Endothelial cell of umbilical vein (primary cell): ENCODE measurements around the gene COL5A1. TPM values are rescaled to one million over a fixed set of nuclear protein-coding genes. Genes with fewer than 3 reads are reported as not detected.

Source experiments
- BruUV-seq: library from RNA; stranded (reverse); fragments of 400-500 nt; replicated peaks from 2 replicates; lab custom pipeline; 2021; lab: Mats Ljungman, UMichigan
- CTCF ChIA-PET: fragments of 300-600, 350-600 bp; sonication (Branson Sonifier 250); formaldehyde crosslinking; loops from one replicate; lab custom pipeline; 2021; ENCODE audit warnings: antibody characterized with exemption, inconsistent platforms; lab: Charles Lee
- POLR2A ChIA-PET: fragments of 300-600, 350-600 bp; sonication (Branson Sonifier 250); formaldehyde crosslinking; loops from one replicate; lab custom pipeline; 2021; ENCODE audit warnings: antibody characterized with exemption, inconsistent platforms; lab: Charles Lee
- DNase-seq: peaks from one replicate; pipeline ENCODE4 v3.0.0-alpha.2; 2011; ENCODE audit warnings: low read depth, low spot score
- FAIRE-seq: peaks from 2 replicates; lab custom pipeline; 2011; peaks lifted over from hg19 to GRCh38; lab: Jason Lieb, UNC
- H2AFZ ChIP-seq: 2 replicates; pipeline ENCODE4 v1.6.0; 2012; ENCODE audit warnings: low read depth, low read length, control low read depth, inconsistent platforms
- H3K27ac ChIP-seq: 2 replicates; pipeline ENCODE4 v1.5.1; 2011; ENCODE audit warnings: low read depth, mild to moderate bottlenecking, control low read depth, low read length, moderate library complexity; ENCODE audit not compliant: insufficient read depth
- H3K27me3 ChIP-seq, 2 experiments: 2 replicates each; pipeline versions ENCODE4 v1.6.0 to v1.6.1; 2011; ENCODE audit warnings: low read length in 2 of 2, mixed read lengths in 1 of 2; ENCODE audit not compliant: control insufficient read depth in 2 of 2, insufficient read depth in 2 of 2
- H3K36me3 ChIP-seq, 2 experiments: 2 replicates in 1 of 2; 3 replicates in 1 of 2; pipeline ENCODE4 v1.5.1; 2011; ENCODE audit warnings: low read length in 2 of 2, mild to moderate bottlenecking in 1 of 2, moderate library complexity in 1 of 2; ENCODE audit not compliant: control insufficient read depth in 2 of 2, insufficient read depth in 2 of 2; ENCODE audit errors: extremely low read depth in 1 of 2
- H3K4me1 ChIP-seq: 3 replicates; pipeline ENCODE4 v1.5.1; 2011; ENCODE audit warnings: mild to moderate bottlenecking, low read length; ENCODE audit not compliant: control insufficient read depth, insufficient read depth; ENCODE audit errors: extremely low read depth
- H3K4me2 ChIP-seq: 2 replicates; pipeline ENCODE4 v1.6.1; 2011; ENCODE audit warnings: low read length, control low read depth, mixed read lengths; ENCODE audit not compliant: insufficient read depth
- H3K4me3 ChIP-seq, 3 experiments: fragments of 200-600 bp in 1 of 3; sonication (generic), shearing (Covaris generic) in 1 of 3; replicated peaks in 1 of 3; 2 replicates each; pipeline ENCODE4 v1.5.1; 2011 to 2016; ENCODE audit warnings: control low read depth in 3 of 3, low read length in 3 of 3, mild to moderate bottlenecking in 2 of 3, inconsistent platforms in 1 of 3, low read depth in 1 of 3, moderate library complexity in 1 of 3; ENCODE audit not compliant: insufficient read depth in 1 of 3
- H3K79me2 ChIP-seq: 2 replicates; pipeline ENCODE4 v1.6.0; 2012; ENCODE audit warnings: low read length, inconsistent platforms; ENCODE audit not compliant: control insufficient read depth, insufficient read depth
- H3K9ac ChIP-seq: replicated peaks from 2 replicates; pipeline ENCODE3; 2011; ENCODE audit warnings: low read length, control low read depth; ENCODE audit not compliant: insufficient read depth; ENCODE audit errors: extremely low read depth
- H3K9me1 ChIP-seq: replicated peaks from 3 replicates; pipeline ENCODE4 v1.6.0; 2011; ENCODE audit warnings: mild to moderate bottlenecking, low read length; ENCODE audit not compliant: control insufficient read depth, insufficient read depth; ENCODE audit errors: extremely low read depth
- H3K9me3 ChIP-seq: replicated peaks from 2 replicates; pipeline ENCODE4 v1.5.1; 2012; ENCODE audit warnings: low read length, inconsistent platforms; ENCODE audit not compliant: control insufficient read depth, insufficient read depth
- H4K20me1 ChIP-seq: replicated peaks from 2 replicates; pipeline ENCODE3; 2011; ENCODE audit warnings: mild to moderate bottlenecking, low read length; ENCODE audit not compliant: control insufficient read depth, insufficient read depth; ENCODE audit errors: extremely low read depth
- CTCF ChIP-seq, 2 donors: IDR thresholded peaks; 1 replicate in 1 of 2; 2 replicates in 1 of 2; pipeline ENCODE4 v1.5.1; 2011; ENCODE audit warnings: low read length in 2 of 2, mild to moderate bottlenecking in 2 of 2, moderate library complexity in 2 of 2, control low read depth in 1 of 2, inconsistent platforms in 1 of 2, low read depth in 1 of 2; ENCODE audit not compliant: insufficient read depth in 1 of 2; ENCODE audit errors: extremely low read depth in 1 of 2
- EZH2 ChIP-seq: IDR thresholded peaks from 2 replicates; pipeline ENCODE4 v1.6.1; 2012; ENCODE audit warnings: borderline replicate concordance, low read depth, mild to moderate bottlenecking, moderate library complexity, low read length, inconsistent platforms; ENCODE audit not compliant: severe bottlenecking
- FOS ChIP-seq: IDR thresholded peaks from 2 replicates; pipeline ENCODE4 v1.6.1; 2011; ENCODE audit warnings: mild to moderate bottlenecking, low read length, moderate library complexity, borderline replicate concordance; ENCODE audit not compliant: insufficient read depth
- GATA2 ChIP-seq: IDR thresholded peaks from 2 replicates; pipeline ENCODE4 v1.7.0; 2011; ENCODE audit warnings: low read depth, mild to moderate bottlenecking, moderate library complexity, mixed read lengths, low read length; ENCODE audit not compliant: insufficient read length, insufficient read depth
- JUN ChIP-seq: IDR thresholded peaks from 2 replicates; pipeline ENCODE4 v1.6.1; 2011; ENCODE audit warnings: borderline replicate concordance, low read depth; ENCODE audit not compliant: insufficient read length, insufficient read depth
- MAX ChIP-seq: IDR thresholded peaks from 2 replicates; pipeline ENCODE4 v1.6.1; 2011; ENCODE audit not compliant: insufficient read depth, insufficient read length
- MYC ChIP-seq: IDR thresholded peaks from one replicate; pipeline ENCODE4 v1.6.1; 2011; ENCODE audit warnings: mild to moderate bottlenecking, low read depth, low read length
- POLR2A ChIP-seq: IDR thresholded peaks from 2 replicates; pipeline ENCODE4 v1.6.1; 2012; ENCODE audit warnings: low read depth, mild to moderate bottlenecking, control low read depth, low read length
- POLR2AphosphoS5 ChIP-seq: IDR thresholded peaks from 2 replicates; pipeline ENCODE4 v1.6.1; 2012; ENCODE audit warnings: low read depth, mild to moderate bottlenecking, control low read depth, low read length, moderate library complexity; ENCODE audit not compliant: insufficient read depth
- dilution Hi-C: fragments of 300-500 bp; cut with MboI; formaldehyde crosslinking; loops from one replicate; pipeline ENCODE4 v1.15.0; 2019; ENCODE audit warnings: low sequenced_read_pairs; ENCODE audit not compliant: extremely low pct_ligation_motif_present
- intact Hi-C: fragments of 100-400 bp; cut with micrococcal nuclease; formaldehyde crosslinking; loops from one replicate; pipeline ENCODE4 v1.10.0; 2022
- polyA plus RNA-seq, 4 experiments: library from polyadenylated mRNA; depleted of rRNA in 3 of 4; stranded (reverse) in 3 of 4; unstranded in 1 of 4; fragments of >200 nt; gene quantifications; 2 replicates each; pipeline versions ENCODE4 v1.2.1 to v1.2.3, GENCODE V29; 2011 to 2012; ENCODE audit warnings: missing spikeins in 1 of 4
- total RNA-seq: library from RNA; stranded (reverse); gene quantifications from 2 replicates; pipeline ENCODE4 v1.2.3, GENCODE V29; 2021

COL5A1 gene
- total and polyA plus RNA-seq, 2 donors (not counting 3 experiments of a cell fraction or from before 2014, with no cell fraction given), result 97.4 to 175 TPM

- H3K4me1 ChIP-seq, result no peaks in the 10 kb centered on the region
- TF ChIP-seq FOS, result no peak
- no peak for TF ChIP-seq EZH2
- TF ChIP-seq GATA2, result no peak
- no peak for TF ChIP-seq POLR2A
- TF ChIP-seq JUN, result no peak
- no peak for TF ChIP-seq CTCF (IDR thresholded peaks at IDR 0.05; ENCODE audit: extremely low read depth in 1 of 2, insufficient read depth in 1 of 2, low read depth in 1 of 2, low read length in 2 of 2)
- no peak for TF ChIP-seq POLR2AphosphoS5
- no peak for TF ChIP-seq MYC
- no peak for TF ChIP-seq MAX
- no peak overlapping the region for H3K4me3 ChIP-seq
- dilution Hi-C loops (no loop called here), intact Hi-C loops (no loop called here)
- DNase-seq (no peak), FAIRE-seq (no peak)
- H3K79me2 ChIP-seq, result peaks cover 19% of the 10 kb centered on the region
- no peak overlapping the region for H3K9ac ChIP-seq
- ChIA-PET POLR2A (no interaction called here), CTCF (interaction anchor here (2.5 kb wide), 1 partner anchor 13 kb away, joined by 8 read pairs; no protein-coding TSS in a partner anchor)
- H3K27ac ChIP-seq, result no peak overlapping the region
- no peak overlapping the region for H3K4me2 ChIP-seq
- H3K36me3 ChIP-seq, result no peaks in the 10 kb centered on the region
- H4K20me1 ChIP-seq, result no peaks in the 10 kb centered on the region
- no peaks in the 10 kb centered on the region for H3K27me3 ChIP-seq
- BruUV-seq, result no TSS peak
- no peak overlapping the region for H2AFZ ChIP-seq
- H3K9me3 ChIP-seq, result no peaks in the 10 kb centered on the region
- no peaks in the 10 kb centered on the region for H3K9me1 ChIP-seq
Observed at GRCh38 chr9:134685784-134686183, 44.2 kb downstream of the COL5A1 start.
